ENCODE results near the gene ANK2.
"Not testable (repeated sequence)": the region's sequence is repeated elsewhere in the genome, so short reads cannot be mapped to it uniquely, and the experiment has no call there.

The ANK2 gene

GRCh38 chr4:113209652-113210320 lies 160.3 kb downstream of the ANK2 start:
- no peak for DNase-seq (ENCODE audit: low read depth)

GRCh38 chr4:113212613-113213012 lies 163.2 kb downstream of the ANK2 start:
- DNase-seq (ENCODE audit: low read depth), result no peak

GRCh38 chr4:113221990-113222389 lies 172.5 kb downstream of the ANK2 start:
- no peak for DNase-seq (ENCODE audit: low read depth)

GRCh38 chr4:113222471-113222870 lies 173.0 kb downstream of the ANK2 start:
- no peak for DNase-seq (ENCODE audit: low read depth)

- no peak for DNase-seq (ENCODE audit: low read depth)
These were observed 173.5 kb downstream of the ANK2 start for GRCh38 chr4:113223001-113223400.

- DNase-seq (ENCODE audit: low read depth), result no peak
These were observed 182.7 kb downstream of the ANK2 start for GRCh38 chr4:113232194-113232593.

GRCh38 chr4:113236916-113237315 lies 187.5 kb downstream of the ANK2 start:
- no peak for DNase-seq (ENCODE audit: low read depth)

- DNase-seq (ENCODE audit: low read depth), result no peak
These were observed 193.9 kb downstream of the ANK2 start for GRCh38 chr4:113243312-113243711.

GRCh38 chr4:113244747-113245146 lies 195.3 kb downstream of the ANK2 start:
- DNase-seq (ENCODE audit: low read depth), result not testable (repeated sequence)

- no peak for DNase-seq (ENCODE audit: low read depth)
These were observed 198.9 kb downstream of the ANK2 start for GRCh38 chr4:113248320-113248719.

- DNase-seq (ENCODE audit: low read depth), result no peak
These were observed 206.2 kb downstream of the ANK2 start for GRCh38 chr4:113255628-113256027.

GRCh38 chr4:113256946-113257345 lies 207.5 kb downstream of the ANK2 start:
- DNase-seq (ENCODE audit: low read depth), result no peak

- DNase-seq (ENCODE audit: low read depth), result no peak
These were observed 211.2 kb downstream of the ANK2 start for GRCh38 chr4:113260688-113261087.

GRCh38 chr4:113263274-113263673 lies 213.8 kb downstream of the ANK2 start:
- no peak for DNase-seq (ENCODE audit: low read depth)

- no peak for DNase-seq (ENCODE audit: low read depth)
These were observed 221.3 kb downstream of the ANK2 start for GRCh38 chr4:113270520-113271319.

GRCh38 chr4:113272523-113272922 lies 223.1 kb downstream of the ANK2 start:
- DNase-seq (ENCODE audit: low read depth), result no peak

GRCh38 chr4:113273721-113274220 lies 224.3 kb downstream of the ANK2 start:
- DNase-seq (ENCODE audit: low read depth), result no peak

GRCh38 chr4:113276464-113277170 lies 227.2 kb downstream of the ANK2 start:
- no peak for DNase-seq (ENCODE audit: low read depth)

- peak; percentile 23 for DNase-seq (ENCODE audit: low read depth)
These were observed 229.0 kb downstream of the ANK2 start for GRCh38 chr4:113278324-113278934.

GRCh38 chr4:113285501-113285900 lies 236.0 kb downstream of the ANK2 start:
- no peak for DNase-seq (ENCODE audit: low read depth)

GRCh38 chr4:113288257-113288656 lies 238.8 kb downstream of the ANK2 start:
- DNase-seq (ENCODE audit: low read depth), result no peak

GRCh38 chr4:113288696-113289095 lies 239.2 kb downstream of the ANK2 start:
- DNase-seq (ENCODE audit: low read depth), result no peak
